HCT116 (cell line): Measurements from ENCODE around the gene KANK2.
"Not testable (repeated sequence)": the region's sequence is repeated elsewhere in the genome, so short reads cannot be mapped to it uniquely, and the experiment has no call there.

Experiments
- CTCF ChIP-seq, 3 experiments: fragments of 200-600 bp in 1 of 3; sonication (generic) in 1 of 3; IDR thresholded peaks in 2 of 3; conservative IDR thresholded peaks in 1 of 3; 2 replicates each; pipeline ENCODE4 v1.5.1; 2012 to 2017; ENCODE audit warnings: low read depth in 2 of 3, low read length in 2 of 3, antibody characterized with exemption in 1 of 3, borderline replicate concordance in 1 of 3, control low read depth in 1 of 3, mild to moderate bottlenecking in 1 of 3, mixed read lengths in 1 of 3, mixed run types in 1 of 3, moderate library complexity in 1 of 3; ENCODE audit not compliant: insufficient read depth in 1 of 3
- FOSL1 ChIP-seq: IDR thresholded peaks from 2 replicates; pipeline ENCODE4 v1.6.1; 2012; ENCODE audit warnings: low read depth
- JUND ChIP-seq: IDR thresholded peaks from 2 replicates; pipeline ENCODE4 v1.6.1; 2012
- MAX ChIP-seq: IDR thresholded peaks from 2 replicates; pipeline ENCODE4 v1.6.1; 2012
- RAD21 ChIP-seq: IDR thresholded peaks from 2 replicates; pipeline ENCODE4 v1.6.1; 2012; ENCODE audit warnings: low read depth, mild to moderate bottlenecking
- ZFX ChIP-seq: fragments of 450-650 bp; IDR thresholded peaks from 2 replicates; pipeline ENCODE4 v1.6.1; 2017

GRCh38 chr19:11140023-11140538 lies 57.3 kb downstream of the KANK2 start:
- TF ChIP-seq ZFX; JUND; CTCF (IDR thresholded peaks at IDR 0.05 in 2 of 3, conservative IDR thresholded peaks at IDR 0.05 in 1 of 3; ENCODE audit: borderline replicate concordance in 1 of 3, insufficient read depth in 1 of 3, low read depth in 2 of 3, low read length in 2 of 3); RAD21; MAX; FOSL1: not testable (repeated sequence)
